Progenitor cell of endocrine pancreas (in vitro differentiated cells): ENCODE results near the gene PAWR. TPM values are rescaled to one million over a fixed set of nuclear protein-coding genes. Genes with fewer than 3 reads are reported as not detected.

Source experiments
- DNase-seq: peaks from one replicate; pipeline ENCODE4 v3.0.0; 2021; ENCODE audit warnings: low spot score; ENCODE audit not compliant: unreplicated experiment
- H3K27ac Mint-ChIP-seq: 2 replicates; pipeline ENCODE4 v1.8.0; 2021; ENCODE audit warnings: mild to moderate bottlenecking, moderate library complexity, mixed read lengths
- H3K27me3 Mint-ChIP-seq: 2 replicates; pipeline ENCODE4 v1.8.0; 2021; ENCODE audit warnings: mixed read lengths
- H3K36me3 Mint-ChIP-seq: 2 replicates; pipeline ENCODE4 v1.8.0; 2022; ENCODE audit warnings: mixed read lengths; ENCODE audit not compliant: insufficient read depth
- H3K4me1 Mint-ChIP-seq: 2 replicates; pipeline ENCODE4 v1.8.0; 2021; ENCODE audit warnings: low read depth, mixed read lengths
- H3K4me3 Mint-ChIP-seq: 2 replicates; pipeline ENCODE4 v1.8.0; 2021; ENCODE audit warnings: low read depth, mild to moderate bottlenecking, moderate library complexity, mixed read lengths
- H3K9me3 Mint-ChIP-seq: 2 replicates; pipeline ENCODE4 v1.8.0; 2021; ENCODE audit warnings: low read depth, mixed read lengths
- total RNA-seq: library from RNA; stranded (reverse); gene quantifications from 2 replicates; pipeline ENCODE4 v1.2.1, GENCODE V29; 2021
- TF ChIP-seq, protein P1 (sequence below): fragments of 200-600 bp; sonication (generic); IDR thresholded peaks from one replicate; pipeline ENCODE4 v1.5.0; 2021; ENCODE audit warnings: antibody characterized with exemption, mild to moderate bottlenecking; ENCODE audit not compliant: unreplicated experiment

The PAWR gene
- total RNA-seq, 1 donor from 2014 or later: 85.7 TPM

GRCh38 chr12:79561401-79562132 lies 129.2 kb downstream of the PAWR start:
- Mint-ChIP-seq H3K36me3 (peaks cover 38% of the 10 kb centered on the region), H3K27me3 (no peaks in the 10 kb centered on the region), H3K4me3 (no peak overlapping the region), H3K27ac (peak overlapping the region; percentile 37), H3K4me1 (peaks cover 39% of the 10 kb centered on the region), H3K9me3 (peaks cover 15% of the 10 kb centered on the region)
- no peak for DNase-seq
- TF ChIP-seq, protein P1, sequence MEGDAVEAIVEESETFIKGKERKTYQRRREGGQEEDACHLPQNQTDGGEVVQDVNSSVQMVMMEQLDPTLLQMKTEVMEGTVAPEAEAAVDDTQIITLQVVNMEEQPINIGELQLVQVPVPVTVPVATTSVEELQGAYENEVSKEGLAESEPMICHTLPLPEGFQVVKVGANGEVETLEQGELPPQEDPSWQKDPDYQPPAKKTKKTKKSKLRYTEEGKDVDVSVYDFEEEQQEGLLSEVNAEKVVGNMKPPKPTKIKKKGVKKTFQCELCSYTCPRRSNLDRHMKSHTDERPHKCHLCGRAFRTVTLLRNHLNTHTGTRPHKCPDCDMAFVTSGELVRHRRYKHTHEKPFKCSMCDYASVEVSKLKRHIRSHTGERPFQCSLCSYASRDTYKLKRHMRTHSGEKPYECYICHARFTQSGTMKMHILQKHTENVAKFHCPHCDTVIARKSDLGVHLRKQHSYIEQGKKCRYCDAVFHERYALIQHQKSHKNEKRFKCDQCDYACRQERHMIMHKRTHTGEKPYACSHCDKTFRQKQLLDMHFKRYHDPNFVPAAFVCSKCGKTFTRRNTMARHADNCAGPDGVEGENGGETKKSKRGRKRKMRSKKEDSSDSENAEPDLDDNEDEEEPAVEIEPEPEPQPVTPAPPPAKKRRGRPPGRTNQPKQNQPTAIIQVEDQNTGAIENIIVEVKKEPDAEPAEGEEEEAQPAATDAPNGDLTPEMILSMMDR: no peak

DNA sequence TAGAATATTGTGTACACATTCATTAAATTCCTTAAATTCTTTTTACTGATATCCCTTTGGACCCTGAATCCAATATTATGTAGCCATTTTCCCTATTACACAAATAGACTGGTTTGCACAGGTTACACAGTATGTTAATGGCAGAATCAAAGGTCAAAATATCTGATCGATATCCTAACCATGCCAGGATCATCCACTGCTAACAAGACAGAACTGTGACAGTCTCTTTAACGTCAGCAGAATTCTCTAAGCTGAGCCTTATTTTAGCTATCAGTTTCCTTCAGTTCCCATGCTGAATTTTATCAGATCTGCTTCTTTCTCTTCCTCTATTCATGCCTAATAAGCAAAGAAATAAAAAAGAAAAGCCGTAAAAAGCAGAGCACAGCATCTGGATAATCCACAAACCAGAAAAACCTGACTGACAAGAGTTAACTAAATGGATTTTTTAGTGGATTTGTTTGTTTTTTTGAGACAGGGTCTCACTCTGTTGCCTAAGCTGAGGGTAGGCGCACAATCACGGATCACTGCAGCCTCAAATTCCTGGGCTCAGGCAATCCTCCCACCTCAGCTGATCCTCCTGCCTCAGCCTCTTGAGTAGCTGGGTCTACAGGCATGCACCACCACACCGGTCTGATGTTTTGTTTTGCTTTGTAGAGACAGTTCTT lies 130.4 kb downstream of the PAWR start:
- TF ChIP-seq, protein P1: no peak
- Mint-ChIP-seq H3K36me3 (peaks cover 26% of the 10 kb centered on the region), H3K27me3 (no peaks in the 10 kb centered on the region), H3K4me3 (no peak overlapping the region), H3K27ac (peak overlapping the region; percentile 91), H3K9me3 (peaks cover 9% of the 10 kb centered on the region), H3K4me1 (peaks cover 41% of the 10 kb centered on the region)
- no peak for DNase-seq

GRCh38 chr12:79559591-79559990 lies 131.2 kb downstream of the PAWR start:
- Mint-ChIP-seq H3K27me3 (no peaks in the 10 kb centered on the region), H3K27ac (peak overlapping the region; percentile 91), H3K4me1 (peaks cover 43% of the 10 kb centered on the region), H3K9me3 (peaks cover 9% of the 10 kb centered on the region), H3K4me3 (no peak overlapping the region), H3K36me3 (peaks cover 25% of the 10 kb centered on the region)
- DNase-seq: no peak
- TF ChIP-seq, protein P1: no peak

DNA sequence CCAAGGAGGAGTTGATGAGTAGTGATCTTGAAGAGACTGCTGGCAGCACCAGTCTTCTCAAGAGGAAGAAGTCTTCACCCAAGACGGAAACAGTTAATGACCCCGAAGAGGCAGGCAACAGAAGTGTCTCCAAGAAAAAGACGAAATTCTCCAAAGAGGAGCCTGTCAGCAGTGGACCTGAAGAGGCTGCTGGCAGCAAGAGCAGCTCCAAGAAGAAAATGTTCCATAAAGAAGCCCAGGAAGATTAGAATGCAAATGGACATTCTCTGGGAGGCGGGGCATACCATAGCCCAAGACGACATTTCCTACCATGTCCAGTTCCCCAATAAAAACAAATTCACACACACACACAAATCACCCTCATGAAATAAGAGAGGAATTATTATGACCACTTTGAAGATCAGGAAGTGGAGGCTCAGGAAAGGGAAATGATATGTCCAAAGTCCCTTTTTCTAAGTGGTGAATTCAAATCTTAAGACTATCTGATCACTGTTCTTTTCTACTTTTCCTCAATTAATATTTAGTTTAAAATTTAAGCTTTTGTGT lies 131.8 kb downstream of the PAWR start:
- Mint-ChIP-seq H3K4me3 (no peak overlapping the region), H3K4me1 (peaks cover 43% of the 10 kb centered on the region), H3K27ac (peak overlapping the region; percentile 25), H3K9me3 (peaks cover 9% of the 10 kb centered on the region), H3K27me3 (no peaks in the 10 kb centered on the region), H3K36me3 (peaks cover 25% of the 10 kb centered on the region)
- DNase-seq: no peak
- TF ChIP-seq, protein P1: no peak

- no peak for DNase-seq
- H3K4me3 Mint-ChIP-seq: no peak overlapping the region
- TF ChIP-seq, protein P1: no peak
- H3K9me3 Mint-ChIP-seq: peaks cover 4% of the 10 kb centered on the region
- H3K4me1 Mint-ChIP-seq: peaks cover 38% of the 10 kb centered on the region
- H3K27me3 Mint-ChIP-seq: no peaks in the 10 kb centered on the region
- no peak overlapping the region for H3K27ac Mint-ChIP-seq
- peaks cover 21% of the 10 kb centered on the region for H3K36me3 Mint-ChIP-seq
Measured at GRCh38 chr12:79557690-79558315, 133.0 kb downstream of the PAWR start.
